H1 (cell line): Measurements from ENCODE around the gene UTP25. TPM values are rescaled to one million over a fixed set of nuclear protein-coding genes. Genes with fewer than 3 reads are reported as not detected.

Experiments
- CTCF ChIA-PET: fragments of 300-600 bp; sonication (Branson Sonifier 250); formaldehyde crosslinking; loops from one replicate; lab custom pipeline; 2021; ENCODE audit not compliant: partially characterized antibody; lab: Charles Lee
- POLR2A ChIA-PET: fragments of 300-600 bp; sonication (Branson Sonifier 250); formaldehyde crosslinking; loops from one replicate; lab custom pipeline; 2021; ENCODE audit warnings: inconsistent platforms; ENCODE audit not compliant: partially characterized antibody; lab: Charles Lee
- DNase-seq, 2 experiments: peaks; one replicate each; pipeline versions ENCODE4 v3.0.0 to v3.0.0-alpha.2; 2010 to 2022; ENCODE audit warnings: low spot score in 2 of 2, low read depth in 1 of 2, mixed read lengths in 1 of 2
- FAIRE-seq: peaks from 2 replicates; lab custom pipeline; 2011; peaks lifted over from hg19 to GRCh38; lab: Jason Lieb, UNC
- H2AFZ ChIP-seq: 2 replicates; pipeline ENCODE4 v1.8.1; 2012; ENCODE audit warnings: low read length, inconsistent platforms
- H2AK5ac ChIP-seq: 2 replicates; pipeline ENCODE4 v1.6.1; 2013; ENCODE audit warnings: low read depth, low read length
- H2BK120ac ChIP-seq: replicated peaks from 2 replicates; pipeline ENCODE3; 2013; ENCODE audit warnings: low read depth, low read length, inconsistent platforms
- H2BK12ac ChIP-seq: 2 replicates; pipeline ENCODE4 v1.6.1; 2013; ENCODE audit warnings: low read depth, low read length
- H2BK15ac ChIP-seq: 2 replicates; pipeline ENCODE4 v1.6.1; 2013; ENCODE audit warnings: low read length
- H2BK20ac ChIP-seq: 2 replicates; pipeline ENCODE4 v1.6.1; 2013; ENCODE audit warnings: low read length
- H2BK5ac ChIP-seq: 2 replicates; pipeline ENCODE4 v1.6.1; 2013; ENCODE audit warnings: low read depth, low read length
- H3K14ac ChIP-seq: 2 replicates; pipeline ENCODE4 v1.6.1; 2013; ENCODE audit warnings: inconsistent platforms; ENCODE audit not compliant: insufficient read length
- H3K18ac ChIP-seq: 2 replicates; pipeline ENCODE4 v1.6.1; 2013; ENCODE audit warnings: low read length; ENCODE audit errors: extremely low read depth
- H3K23ac ChIP-seq: 2 replicates; pipeline ENCODE4 v1.6.1; 2013; ENCODE audit warnings: inconsistent platforms; ENCODE audit not compliant: insufficient read length
- H3K23me2 ChIP-seq: 2 replicates; pipeline ENCODE4 v1.6.1; 2013; ENCODE audit warnings: low read depth, low read length
- H3K27ac ChIP-seq: 2 replicates; pipeline ENCODE4 v1.6.1; 2011; ENCODE audit warnings: low read depth, low read length, inconsistent platforms
- H3K27me3 ChIP-seq, 4 experiments: replicated peaks in 1 of 4; 1 replicate in 1 of 4; 2 replicates in 3 of 4; pipeline versions ENCODE4 v1.6.1 to v1.8.1; 2011 to 2013; ENCODE audit warnings: low read length in 3 of 4, mild to moderate bottlenecking in 3 of 4, inconsistent platforms in 2 of 4, mixed read lengths in 2 of 4, moderate library complexity in 1 of 4; ENCODE audit not compliant: control insufficient read depth in 3 of 4, insufficient read depth in 3 of 4; ENCODE audit errors: extremely low read depth in 1 of 4
- H3K36me3 ChIP-seq, 4 experiments: 2 replicates each; pipeline versions ENCODE4 v1.6.1 to v1.8.1; 2011 to 2013; ENCODE audit warnings: mild to moderate bottlenecking in 4 of 4, low read length in 3 of 4, moderate library complexity in 2 of 4, control low read depth in 1 of 4, inconsistent platforms in 1 of 4; ENCODE audit not compliant: insufficient read depth in 4 of 4, control insufficient read depth in 2 of 4
- H3K4ac ChIP-seq: replicated peaks from 2 replicates; pipeline ENCODE3; 2013; ENCODE audit warnings: low read length, low read depth, mixed read lengths, inconsistent platforms; ENCODE audit not compliant: insufficient read length
- H3K4me1 ChIP-seq, 4 experiments: replicated peaks in 1 of 4; 1 replicate in 1 of 4; 2 replicates in 3 of 4; pipeline versions ENCODE4 v1.6.1 to v1.8.1; 2011 to 2013; ENCODE audit warnings: low read length in 3 of 4, inconsistent platforms in 2 of 4, mixed read lengths in 1 of 4; ENCODE audit not compliant: insufficient read depth in 4 of 4, control insufficient read depth in 3 of 4
- H3K4me2 ChIP-seq, 2 experiments: 2 replicates each; pipeline versions ENCODE4 v1.6.1 to v1.8.1; 2011 to 2013; ENCODE audit warnings: low read depth in 2 of 2, low read length in 2 of 2, control low read depth in 1 of 2, inconsistent platforms in 1 of 2, mild to moderate bottlenecking in 1 of 2; ENCODE audit not compliant: insufficient read depth in 1 of 2
- H3K4me3 ChIP-seq, 4 experiments: fragments of 200-600, 300-600 bp in 1 of 4; sonication (generic), shearing (Covaris generic), sonication (Bioruptor Twin) in 1 of 4; 2 replicates each; pipeline versions ENCODE4 v1.5.1 to v1.8.1; 2011 to 2016; ENCODE audit warnings: low read length in 4 of 4, low read depth in 3 of 4, control low read depth in 2 of 4, inconsistent platforms in 2 of 4, mild to moderate bottlenecking in 2 of 4, mixed read lengths in 1 of 4, moderate library complexity in 1 of 4; ENCODE audit not compliant: insufficient read depth in 2 of 4; ENCODE audit errors: extremely low read depth in 1 of 4
- H3K56ac ChIP-seq: replicated peaks from 2 replicates; pipeline ENCODE3; 2013; ENCODE audit warnings: low read depth, mild to moderate bottlenecking, mixed read lengths, low read length, inconsistent platforms; ENCODE audit not compliant: insufficient read length
- H3K79me1 ChIP-seq: 2 replicates; pipeline ENCODE4 v1.6.1; 2013; ENCODE audit warnings: low read depth, low read length, control low read depth
- H3K79me2 ChIP-seq, 2 experiments: 2 replicates each; pipeline versions ENCODE4 v1.6.1 to v1.8.1; 2012 to 2013; ENCODE audit warnings: low read length in 2 of 2, mild to moderate bottlenecking in 2 of 2, inconsistent platforms in 1 of 2; ENCODE audit not compliant: insufficient read depth in 2 of 2, control insufficient read depth in 1 of 2
- H3K9ac ChIP-seq, 4 experiments: replicated peaks in 1 of 4; 1 replicate in 1 of 4; 2 replicates in 3 of 4; pipeline versions ENCODE4 v1.6.1 to v1.8.1; 2011 to 2013; ENCODE audit warnings: low read depth in 3 of 4, low read length in 3 of 4, control low read depth in 2 of 4, mild to moderate bottlenecking in 2 of 4, moderate library complexity in 2 of 4, inconsistent platforms in 1 of 4; ENCODE audit errors: extremely low read depth in 1 of 4
- H3K9me3 ChIP-seq, 2 experiments: 2 replicates each; pipeline versions ENCODE4 v1.6.1 to v1.8.1; 2012 to 2013; ENCODE audit warnings: mild to moderate bottlenecking in 2 of 2, moderate library complexity in 2 of 2, control low read depth in 1 of 2, inconsistent platforms in 1 of 2, low read depth in 1 of 2, low read length in 1 of 2, mixed read lengths in 1 of 2; ENCODE audit not compliant: insufficient read depth in 2 of 2
- H4K20me1 ChIP-seq, 2 experiments: replicated peaks in 1 of 2; 2 replicates each; pipeline versions ENCODE3 to v1.8.1; 2011 to 2013; ENCODE audit warnings: inconsistent platforms in 2 of 2, low read length in 2 of 2, mild to moderate bottlenecking in 1 of 2; ENCODE audit not compliant: insufficient read depth in 2 of 2, control insufficient read depth in 1 of 2
- H4K5ac ChIP-seq: 2 replicates; pipeline ENCODE4 v1.6.1; 2013; ENCODE audit warnings: low read length, low read depth, mixed read lengths, inconsistent platforms; ENCODE audit not compliant: insufficient read length
- H4K8ac ChIP-seq: 2 replicates; pipeline ENCODE4 v1.8.0; 2013; ENCODE audit warnings: mild to moderate bottlenecking, moderate library complexity, low read length, inconsistent platforms; ENCODE audit not compliant: insufficient read depth; ENCODE audit errors: extremely low read depth
- H4K91ac ChIP-seq: replicated peaks from 2 replicates; pipeline ENCODE3; 2013; ENCODE audit warnings: low read length, mixed read lengths, inconsistent platforms; ENCODE audit not compliant: insufficient read length
- ASH2L ChIP-seq: fragments of 200-600, 300-600 bp; sonication (generic); IDR thresholded peaks from one replicate; pipeline ENCODE4 v1.7.1; 2017; ENCODE audit warnings: low read length
- BRCA1 ChIP-seq: IDR thresholded peaks from 2 replicates; pipeline ENCODE4 v1.6.1; 2012; ENCODE audit warnings: low read depth, low read length, improper control_type of control experiment
- CEBPB ChIP-seq: IDR thresholded peaks from 2 replicates; pipeline ENCODE4 v1.6.1; 2012; ENCODE audit warnings: low read depth, low read length
- CHD2 ChIP-seq: IDR thresholded peaks from 2 replicates; pipeline ENCODE4 v1.6.1; 2012; ENCODE audit warnings: low read length, improper control_type of control experiment
- EZH2 ChIP-seq: fragments of 200-600 bp; sonication (generic); IDR thresholded peaks from 2 replicates; pipeline ENCODE4 v1.7.1; 2012; ENCODE audit warnings: low read depth, mild to moderate bottlenecking, moderate library complexity, low read length, inconsistent platforms; ENCODE audit not compliant: severe bottlenecking
- HDAC2 ChIP-seq, 2 experiments: fragments of 300-600 bp in 1 of 2; sonication (generic) in 1 of 2; IDR thresholded peaks; 2 replicates each; pipeline ENCODE4 v1.6.1; 2011 to 2012; ENCODE audit warnings: low read depth in 2 of 2, low read length in 2 of 2, mild to moderate bottlenecking in 2 of 2, moderate library complexity in 2 of 2, borderline replicate concordance in 1 of 2, inconsistent platforms in 1 of 2
- JUN ChIP-seq: IDR thresholded peaks from 2 replicates; pipeline ENCODE4 v1.6.1; 2011; ENCODE audit warnings: low read depth, mild to moderate bottlenecking, improper control_type of control experiment, low read length
- PHF8 ChIP-seq: fragments of 200-600 bp; sonication (generic); conservative IDR thresholded peaks from 2 replicates; pipeline ENCODE4 v1.7.1; 2012; ENCODE audit warnings: low read depth, mild to moderate bottlenecking, inconsistent platforms, low read length, moderate library complexity
- POLR2AphosphoS5 ChIP-seq: IDR thresholded peaks from 2 replicates; pipeline ENCODE4 v1.6.1; 2011; ENCODE audit warnings: low read depth, low read length
- SAP30 ChIP-seq: fragments of 300-600 bp; sonication (generic); IDR thresholded peaks from 2 replicates; pipeline ENCODE4 v1.7.1; 2012; ENCODE audit warnings: low read length, moderate library complexity, mild to moderate bottlenecking, inconsistent platforms; ENCODE audit not compliant: insufficient read depth, insufficient replicate concordance
- SIN3A ChIP-seq, 2 experiments: IDR thresholded peaks in 1 of 2; conservative IDR thresholded peaks in 1 of 2; 2 replicates each; pipeline ENCODE4 v1.6.1; 2011 to 2012; ENCODE audit warnings: low read length in 2 of 2, improper control_type of control experiment in 1 of 2, low read depth in 1 of 2, mild to moderate bottlenecking in 1 of 2
- SRF ChIP-seq: IDR thresholded peaks from 2 replicates; pipeline ENCODE4 v1.6.1; 2011; ENCODE audit warnings: mild to moderate bottlenecking, low read depth, low read length, moderate library complexity
- SUZ12 ChIP-seq: fragments of 200-600 bp; sonication (generic); IDR thresholded peaks from 2 replicates; pipeline ENCODE4 v1.6.1; 2012; ENCODE audit warnings: mild to moderate bottlenecking, inconsistent platforms, low read length, moderate library complexity, mixed read lengths
- WGBS, 2 experiments: shearing (Covaris generic) in 1 of 2; methylation state at CpG; one replicate each; pipeline versions ENCODE4 v1.1.6 to v1.1.7; 2013 to 2015; ENCODE audit warnings: low lambda C conversion rate in 2 of 2, mixed read lengths in 2 of 2, inconsistent platforms in 1 of 2, low coverage in 1 of 2, missing lambda C conversion rate in 1 of 2; ENCODE audit not compliant: insufficient replicate concordance in 2 of 2, insufficient coverage in 1 of 2, insufficient read length in 1 of 2; ENCODE audit errors: extremely low coverage in 1 of 2, missing lambda C conversion rate in 1 of 2; 5-methylcytosine and 5-hydroxymethylcytosine counted together
- polyA plus RNA-seq, 7 experiments: library from polyadenylated mRNA; depleted of rRNA in 3 of 7; stranded (reverse) in 5 of 7; unstranded in 2 of 7; fragments of >200 nt in 5 of 7; fragments of 200-250 nt in 2 of 7; gene quantifications; 1 replicate in 5 of 7; 2 replicates in 1 of 7; 4 replicates in 1 of 7; pipeline versions ENCODE4 v1.2.1 to v1.2.3, GENCODE V29; 2011 to 2013; ENCODE audit warnings: missing spikeins in 2 of 7, mixed read lengths in 2 of 7
- total RNA-seq: library from RNA; stranded (reverse); fragmentation: NEBNext Ultra II Directional; extraction: Animal tissue kit (Norgen Biotek cat#: 25700); gene quantifications from 2 replicates; pipeline ENCODE4 v1.2.1, GENCODE V29; 2021
- TF ChIP-seq, protein P1 (sequence below): IDR thresholded peaks from 2 replicates; pipeline ENCODE4 v1.6.1; 2012; ENCODE audit warnings: inconsistent platforms

UTP25 gene
- total and polyA plus RNA-seq, 2 of the 8 experiments (the other 6 are each of a cell fraction or from before 2014, with no cell fraction given): 4.0 to 7.6 TPM

DNA sequence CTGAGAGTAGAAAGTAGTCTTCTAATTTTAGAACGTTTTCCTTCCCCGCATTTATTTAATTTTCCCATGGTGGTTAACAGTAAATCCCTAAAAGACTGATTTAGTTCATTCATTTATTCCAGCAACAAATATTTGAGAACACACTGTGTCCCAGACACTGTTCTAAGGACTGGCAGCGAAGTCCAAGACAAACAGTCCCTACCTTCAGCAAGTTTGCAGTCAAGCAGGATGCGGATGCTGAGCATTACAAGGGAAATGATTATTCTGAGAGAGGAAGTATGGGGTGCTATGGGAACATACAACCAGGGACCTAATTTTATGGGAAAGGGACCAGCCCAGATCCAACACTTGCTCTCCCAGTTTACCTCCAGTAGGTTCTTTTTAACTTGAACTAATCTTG, 42.2 kb upstream of the UTP25 start:
- Histone ChIP-seq H4K91ac (no peak overlapping the region), H2AFZ (no peak overlapping the region), H4K20me1 (no peaks in the 10 kb centered on the region), H2BK120ac (no peak overlapping the region), H3K27me3 (no peaks in the 10 kb centered on the region), H2BK12ac (no peak overlapping the region), H2AK5ac (no peak overlapping the region), H2BK15ac (no peak overlapping the region), H3K9me3 (no peaks in the 10 kb centered on the region), H4K8ac (no peak overlapping the region), H3K4me2 (no peak overlapping the region; a peak in 1 of 4 replicates), H3K56ac (no peak overlapping the region), H3K4me3 (no peak overlapping the region), H3K14ac (no peak overlapping the region), H3K18ac (no peak overlapping the region), H3K4ac (no peak overlapping the region), H3K23me2 (peaks cover 6% of the 10 kb centered on the region), H2BK20ac (no peak overlapping the region), H3K9ac (no peak overlapping the region), H3K4me1 (peaks cover 0 to 6% (median 2%) of the 10 kb centered on the region in 4 experiments; a peak in 2 of 7 replicates), H3K27ac (no peak overlapping the region), H3K23ac (no peak overlapping the region), H3K79me2 (peaks cover 0 to 6% of the 10 kb centered on the region in 2 experiments; a peak in 1 of 4 replicates), H3K79me1 (no peaks in the 10 kb centered on the region; the same call in 1 of the 2 replicates), H4K5ac (no peak overlapping the region), H2BK5ac (no peak overlapping the region), H3K36me3 (peaks cover 2 to 9% (median 4%) of the 10 kb centered on the region in 4 experiments; a peak in 6 of 8 replicates)
- WGBS, 2 experiments: 87% methylated on average over 4 of the region's 4 CpGs; no CpG with 5 or more reads in 1 of the 2 experiments
- POLR2A ChIA-PET: interaction anchor here (2.6 kb wide), 1 partner anchor 20 kb away, joined by 11 read pairs; the partner anchor contains the start of gene IRF6
- DNase-seq: no peak
- CTCF ChIA-PET: interaction anchor here (2.7 kb wide), 1 partner anchor 37 kb away, joined by 13 read pairs; no protein-coding TSS in a partner anchor
- FAIRE-seq: no peak
- TF ChIP-seq ASH2L (no peak), SIN3A (conservative IDR thresholded peaks at IDR 0.05 in 1 of 2, IDR thresholded peaks at IDR 0.05 in 1 of 2; ENCODE audit: low read depth in 1 of 2, low read length in 2 of 2) (no peak), HDAC2 (IDR thresholded peaks at IDR 0.05; ENCODE audit: borderline replicate concordance in 1 of 2, low read depth in 2 of 2, low read length in 2 of 2) (no peak), CEBPB (no peak), SUZ12 (no peak), BRCA1 (no peak), EZH2 (no peak), PHF8 (no peak), SAP30 (no peak), CHD2 (no peak), JUN (no peak), POLR2AphosphoS5 (no peak), SRF (no peak)
- TF ChIP-seq, protein P1, sequence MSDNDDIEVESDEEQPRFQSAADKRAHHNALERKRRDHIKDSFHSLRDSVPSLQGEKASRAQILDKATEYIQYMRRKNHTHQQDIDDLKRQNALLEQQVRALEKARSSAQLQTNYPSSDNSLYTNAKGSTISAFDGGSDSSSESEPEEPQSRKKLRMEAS: no peak
